Measurements from ENCODE around the gene TMPRSS11A. TPM values are rescaled to one million over a fixed set of nuclear protein-coding genes. Genes with fewer than 3 reads are reported as not detected.

TMPRSS11A gene
- total RNA-seq, 2 experiments from 2014 or later: not detected

DNA sequence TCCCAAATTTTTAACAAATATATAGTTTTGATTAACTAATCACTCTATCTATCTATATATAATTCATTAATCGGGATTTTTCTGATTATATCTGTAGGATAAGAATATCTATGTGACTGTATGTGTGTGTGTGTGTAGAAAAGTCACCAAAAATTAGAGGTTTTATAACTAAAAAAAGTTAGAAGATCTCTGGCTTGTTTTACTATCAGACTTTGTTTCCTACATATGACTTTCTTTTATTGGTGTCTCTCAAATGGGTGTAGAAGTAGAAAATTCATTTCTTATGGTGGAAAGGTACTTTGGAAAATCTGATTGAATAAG lies 52.7 kb downstream of the TMPRSS11A start:
- no TSS peak for BruUV-seq (replicated peaks)
- no peaks in the 10 kb centered on the region for H3K36me3 ChIP-seq (ENCODE audit: insufficient read depth, low read length)
- no peaks in the 10 kb centered on the region for H3K4me1 ChIP-seq (ENCODE audit: insufficient read depth, low read length, poor library complexity, severe bottlenecking)
- no peaks in the 10 kb centered on the region for H3K9me2 ChIP-seq (ENCODE audit: insufficient read depth, low read length)
- ChIA-PET CTCF (ENCODE audit: unreplicated experiment) (interaction anchor here (0.8 to 1.2 kb wide), 2 partner anchors 155 to 365 kb away, joined by 3 to 4 read pairs; partner anchors contain the start of gene CENPC), POLR2A (interaction anchor here (0.8 to 1.3 kb wide), 4 partner anchors 10 to 417 kb away, joined by 3 to 7 read pairs (median 6); no protein-coding TSS in a partner anchor)
- H3K9me3 ChIP-seq (ENCODE audit: low read length): no peaks in the 10 kb centered on the region
- no peak overlapping the region for H3K27ac ChIP-seq (ENCODE audit: low read depth, low read length, poor library complexity, severe bottlenecking)
- H3K79me2 ChIP-seq (ENCODE audit: insufficient read depth, low read depth, low read length): no peaks in the 10 kb centered on the region
- no peak for DNase-seq (ENCODE audit: low spot score)
- H3K4me2 ChIP-seq (ENCODE audit: low read length): no peak overlapping the region
- intact Hi-C loops (cut with micrococcal nuclease; ENCODE audit: unreplicated experiment): no loop called here
- no peaks in the 10 kb centered on the region for H4K20me1 ChIP-seq (ENCODE audit: insufficient read depth, low read length)
- TF ChIP-seq, protein P1, sequence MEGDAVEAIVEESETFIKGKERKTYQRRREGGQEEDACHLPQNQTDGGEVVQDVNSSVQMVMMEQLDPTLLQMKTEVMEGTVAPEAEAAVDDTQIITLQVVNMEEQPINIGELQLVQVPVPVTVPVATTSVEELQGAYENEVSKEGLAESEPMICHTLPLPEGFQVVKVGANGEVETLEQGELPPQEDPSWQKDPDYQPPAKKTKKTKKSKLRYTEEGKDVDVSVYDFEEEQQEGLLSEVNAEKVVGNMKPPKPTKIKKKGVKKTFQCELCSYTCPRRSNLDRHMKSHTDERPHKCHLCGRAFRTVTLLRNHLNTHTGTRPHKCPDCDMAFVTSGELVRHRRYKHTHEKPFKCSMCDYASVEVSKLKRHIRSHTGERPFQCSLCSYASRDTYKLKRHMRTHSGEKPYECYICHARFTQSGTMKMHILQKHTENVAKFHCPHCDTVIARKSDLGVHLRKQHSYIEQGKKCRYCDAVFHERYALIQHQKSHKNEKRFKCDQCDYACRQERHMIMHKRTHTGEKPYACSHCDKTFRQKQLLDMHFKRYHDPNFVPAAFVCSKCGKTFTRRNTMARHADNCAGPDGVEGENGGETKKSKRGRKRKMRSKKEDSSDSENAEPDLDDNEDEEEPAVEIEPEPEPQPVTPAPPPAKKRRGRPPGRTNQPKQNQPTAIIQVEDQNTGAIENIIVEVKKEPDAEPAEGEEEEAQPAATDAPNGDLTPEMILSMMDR (conservative IDR thresholded peaks at IDR 0.05; ENCODE audit: low read length): peak; percentile 48
- no peak for TF ChIP-seq EZH2phosphoT487 (IDR thresholded peaks at IDR 0.05; ENCODE audit: borderline replicate concordance, low read depth, low read length)
- H3K4me3 ChIP-seq (ENCODE audit: low read depth, low read length, poor library complexity, severe bottlenecking): no peak overlapping the region
- H2AFZ ChIP-seq (ENCODE audit: low read length): no peak overlapping the region

DNA sequence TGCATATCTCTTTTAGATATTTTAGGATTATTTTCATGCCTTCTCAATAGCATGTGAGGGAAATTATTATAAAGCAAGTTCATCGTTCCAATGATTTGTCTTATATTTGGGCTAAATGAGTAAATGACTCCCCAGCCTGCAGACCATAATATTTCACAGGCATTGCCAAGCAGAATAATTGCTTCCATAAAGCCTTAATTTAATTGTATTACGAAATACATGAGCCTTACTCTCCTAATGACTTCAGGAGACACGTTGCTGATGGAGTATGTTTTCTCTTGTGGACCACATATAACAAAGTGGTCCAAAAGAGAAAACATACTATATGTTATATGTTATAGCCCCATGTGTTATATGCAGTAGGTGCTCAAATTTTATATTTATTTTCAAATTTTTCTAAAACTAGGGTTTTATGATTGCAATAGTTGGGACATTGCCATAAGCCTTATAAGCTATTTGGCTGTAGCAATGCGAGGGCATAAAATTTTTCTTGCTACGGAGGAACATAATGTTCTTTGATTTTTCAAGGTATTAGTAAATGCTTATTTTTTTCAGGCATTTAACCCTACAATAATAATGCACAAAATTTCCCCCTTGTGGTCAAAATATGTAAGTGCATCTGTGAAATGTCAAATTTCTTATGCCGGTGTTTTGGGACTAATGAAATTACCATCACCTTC lies 53.2 kb downstream of the TMPRSS11A start:
- no peak overlapping the region for H2AFZ ChIP-seq (ENCODE audit: low read length)
- H3K79me2 ChIP-seq (ENCODE audit: insufficient read depth, low read depth, low read length): no peaks in the 10 kb centered on the region
- peak; percentile 44 for DNase-seq (ENCODE audit: low spot score)
- H3K4me1 ChIP-seq (ENCODE audit: insufficient read depth, low read length, poor library complexity, severe bottlenecking): no peaks in the 10 kb centered on the region
- no peak overlapping the region for H3K4me2 ChIP-seq (ENCODE audit: low read length)
- BruUV-seq (replicated peaks): no TSS peak
- ChIA-PET CTCF (ENCODE audit: unreplicated experiment) (no interaction called here), POLR2A (interaction anchor here (1.3 kb wide), 1 partner anchor 9 kb away, joined by 6 read pairs; no protein-coding TSS in a partner anchor)
- H4K20me1 ChIP-seq (ENCODE audit: insufficient read depth, low read length): no peaks in the 10 kb centered on the region
- intact Hi-C loops (cut with micrococcal nuclease; ENCODE audit: unreplicated experiment): no loop called here
- H3K9me3 ChIP-seq (ENCODE audit: low read length): no peaks in the 10 kb centered on the region
- TF ChIP-seq EZH2phosphoT487 (IDR thresholded peaks at IDR 0.05; ENCODE audit: borderline replicate concordance, low read depth, low read length): no peak
- TF ChIP-seq, protein P1 (conservative IDR thresholded peaks at IDR 0.05; ENCODE audit: low read length): peak; percentile 92
- H3K4me3 ChIP-seq (ENCODE audit: low read depth, low read length, poor library complexity, severe bottlenecking): no peak overlapping the region
- no peak overlapping the region for H3K27ac ChIP-seq (ENCODE audit: low read depth, low read length, poor library complexity, severe bottlenecking)
- no peaks in the 10 kb centered on the region for H3K9me2 ChIP-seq (ENCODE audit: insufficient read depth, low read length)
- H3K36me3 ChIP-seq (ENCODE audit: insufficient read depth, low read length): no peaks in the 10 kb centered on the region

DNA sequence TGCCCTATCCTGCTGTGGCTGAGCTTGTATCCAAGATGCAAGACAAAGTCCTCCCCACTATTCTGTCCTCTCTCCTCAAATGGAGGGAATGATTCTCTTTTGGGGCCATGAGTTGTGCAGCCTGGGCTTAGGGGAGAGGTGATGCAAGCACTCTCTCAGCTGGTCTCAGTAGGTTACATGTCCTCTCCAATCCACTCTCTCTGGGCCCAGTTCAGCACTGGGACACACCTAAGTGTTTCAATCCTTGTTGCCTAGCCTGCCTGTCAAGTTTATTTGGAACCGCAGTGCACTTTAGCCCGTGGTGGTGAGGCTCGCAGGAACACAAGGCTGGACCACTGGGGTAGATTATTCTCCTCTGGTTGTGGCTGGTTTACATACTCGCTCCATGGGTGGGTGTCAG lies 55.6 kb downstream of the TMPRSS11A start:
- no peak overlapping the region for H2AFZ ChIP-seq (ENCODE audit: low read length)
- H3K9me3 ChIP-seq (ENCODE audit: low read length): no peaks in the 10 kb centered on the region
- BruUV-seq (replicated peaks): no TSS peak
- H3K9me2 ChIP-seq (ENCODE audit: insufficient read depth, low read length): no peaks in the 10 kb centered on the region
- no peak overlapping the region for H3K4me2 ChIP-seq (ENCODE audit: low read length)
- DNase-seq (ENCODE audit: low spot score): no peak
- H3K4me3 ChIP-seq (ENCODE audit: low read depth, low read length, poor library complexity, severe bottlenecking): no peak overlapping the region
- H3K36me3 ChIP-seq (ENCODE audit: insufficient read depth, low read length): no peaks in the 10 kb centered on the region
- H3K79me2 ChIP-seq (ENCODE audit: insufficient read depth, low read depth, low read length): no peaks in the 10 kb centered on the region
- H4K20me1 ChIP-seq (ENCODE audit: insufficient read depth, low read length): no peaks in the 10 kb centered on the region
- ChIA-PET CTCF (ENCODE audit: unreplicated experiment) (no interaction called here), POLR2A (no interaction called here)
- no peak overlapping the region for H3K27ac ChIP-seq (ENCODE audit: low read depth, low read length, poor library complexity, severe bottlenecking)
- no peaks in the 10 kb centered on the region for H3K4me1 ChIP-seq (ENCODE audit: insufficient read depth, low read length, poor library complexity, severe bottlenecking)
- intact Hi-C loops (cut with micrococcal nuclease; ENCODE audit: unreplicated experiment): no loop called here
- TF ChIP-seq, protein P1 (conservative IDR thresholded peaks at IDR 0.05; ENCODE audit: low read length): no peak
- no peak for TF ChIP-seq EZH2phosphoT487 (IDR thresholded peaks at IDR 0.05; ENCODE audit: borderline replicate concordance, low read depth, low read length)

Measured in OCI-LY7 (cell line).